IMR-90 (cell line): ENCODE measurements around the gene MYL4. TPM values are rescaled to one million over a fixed set of nuclear protein-coding genes. Genes with fewer than 3 reads are reported as not detected.
"Not testable (repeated sequence)": the region's sequence is repeated elsewhere in the genome, so short reads cannot be mapped to it uniquely, and the experiment has no call there.

Experiments
- ATAC-seq: fragments of 200-7000 bp; cut with Tn5 transposase; 2 replicates; pipeline ENCODE4 v1.9.1; 2020; ENCODE audit warnings: low read depth, mild to moderate bottlenecking, moderate library complexity
- BruUV-seq: library from RNA; stranded (reverse); fragments of 400-500 nt; replicated peaks from 2 replicates; lab custom pipeline; 2021; lab: Mats Ljungman, UMichigan
- CTCF ChIA-PET: fragments of 300-600 bp; formaldehyde crosslinking; extraction: SDS; loops from one replicate; lab custom pipeline; 2021; ENCODE audit warnings: antibody characterized with exemption; lab: Yijun Ruan, JAX
- POLR2A ChIA-PET: fragments of 300-600 bp; sonication (Branson Sonifier 250); formaldehyde crosslinking; loops from one replicate; lab custom pipeline; 2022; ENCODE audit warnings: antibody characterized with exemption; ENCODE audit not compliant: unreplicated experiment; lab: Charles Lee
- DNase-seq: peaks from one replicate; pipeline ENCODE4 v3.0.0; 2013
- H2AFZ ChIP-seq: replicated peaks from 2 replicates; pipeline ENCODE3; 2013; ENCODE audit warnings: low read length, mild to moderate bottlenecking; ENCODE audit not compliant: poor library complexity
- H2AK5ac ChIP-seq: 2 replicates; pipeline ENCODE4 v1.6.1; 2013; ENCODE audit warnings: low read depth, low read length, inconsistent platforms
- H2AK9ac ChIP-seq: replicated peaks from 2 replicates; pipeline ENCODE3; 2013; ENCODE audit warnings: mild to moderate bottlenecking, low read depth, low read length, moderate library complexity; ENCODE audit not compliant: poor library complexity
- H2BK120ac ChIP-seq: 2 replicates; pipeline ENCODE4 v1.6.1; 2013; ENCODE audit warnings: low read depth, low read length, inconsistent platforms
- H2BK15ac ChIP-seq: 3 replicates; pipeline ENCODE4 v1.6.1; 2013; ENCODE audit warnings: low read depth, low read length, inconsistent platforms
- H2BK20ac ChIP-seq: 2 replicates; pipeline ENCODE4 v1.6.1; 2013; ENCODE audit warnings: low read depth, mild to moderate bottlenecking, inconsistent platforms, low read length, moderate library complexity
- H2BK5ac ChIP-seq: 2 replicates; pipeline ENCODE4 v1.6.1; 2013; ENCODE audit warnings: mild to moderate bottlenecking, low read depth, low read length, inconsistent platforms; ENCODE audit not compliant: poor library complexity, severe bottlenecking
- H3K14ac ChIP-seq: replicated peaks from 2 replicates; pipeline ENCODE4 v1.6.1; 2013; ENCODE audit warnings: low read depth, low read length, inconsistent platforms
- H3K18ac ChIP-seq: 2 replicates; pipeline ENCODE4 v1.6.1; 2013; ENCODE audit warnings: low read depth, low read length, control low read depth
- H3K23ac ChIP-seq: 2 replicates; pipeline ENCODE4 v1.6.1; 2013; ENCODE audit warnings: low read depth, low read length, inconsistent platforms
- H3K27ac ChIP-seq: 2 replicates; pipeline ENCODE4 v1.5.1; 2013; ENCODE audit warnings: mild to moderate bottlenecking, control low read depth, low read length; ENCODE audit not compliant: insufficient read depth
- H3K27me3 ChIP-seq: 2 replicates; pipeline ENCODE4 v1.6.1; 2013; ENCODE audit warnings: low read length; ENCODE audit not compliant: control insufficient read depth, insufficient read depth
- H3K36me3 ChIP-seq: 2 replicates; pipeline ENCODE4 v1.6.1; 2013; ENCODE audit warnings: low read length, mixed read lengths; ENCODE audit not compliant: control insufficient read depth, insufficient read depth
- H3K4ac ChIP-seq: 2 replicates; pipeline ENCODE4 v1.6.1; 2013; ENCODE audit warnings: low read depth, low read length, inconsistent platforms
- H3K4me1 ChIP-seq: 2 replicates; pipeline ENCODE4 v1.6.1; 2013; ENCODE audit warnings: low read length, mixed read lengths; ENCODE audit not compliant: control insufficient read depth, insufficient read depth
- H3K4me2 ChIP-seq: 2 replicates; pipeline ENCODE4 v1.6.1; 2013; ENCODE audit warnings: low read depth, mild to moderate bottlenecking, control low read depth, low read length, moderate library complexity
- H3K4me3 ChIP-seq: 2 replicates; pipeline ENCODE4 v1.5.1; 2013; ENCODE audit warnings: low read depth, mild to moderate bottlenecking, control low read depth, low read length, moderate library complexity; ENCODE audit not compliant: insufficient read depth
- H3K56ac ChIP-seq: 2 replicates; pipeline ENCODE4 v1.6.1; 2013; ENCODE audit warnings: low read length, inconsistent platforms; ENCODE audit not compliant: insufficient read depth; ENCODE audit errors: extremely low read depth
- H3K79me1 ChIP-seq, 2 experiments: 2 replicates each; pipeline ENCODE4 v1.6.1; 2013; ENCODE audit warnings: low read length in 2 of 2, inconsistent platforms in 1 of 2, low read depth in 1 of 2
- H3K9ac ChIP-seq: 2 replicates; pipeline ENCODE4 v1.6.1; 2013; ENCODE audit warnings: low read depth, low read length, control low read depth
- H3K9me1 ChIP-seq: 2 replicates; pipeline ENCODE4 v1.6.1; 2013; ENCODE audit warnings: low read length, inconsistent platforms; ENCODE audit not compliant: insufficient read depth
- H3K9me3 ChIP-seq: 2 replicates; pipeline ENCODE4 v1.6.1; 2013; ENCODE audit warnings: low read length; ENCODE audit not compliant: control insufficient read depth, insufficient read depth
- H4K20me1 ChIP-seq: 2 replicates; pipeline ENCODE4 v1.6.1; 2013; ENCODE audit warnings: low read length, inconsistent platforms; ENCODE audit not compliant: insufficient read depth
- H4K5ac ChIP-seq: 2 replicates; pipeline ENCODE4 v1.6.1; 2013; ENCODE audit warnings: mild to moderate bottlenecking, low read depth, low read length, control low read depth
- H4K8ac ChIP-seq, 2 experiments: 2 replicates each; pipeline ENCODE4 v1.6.1; 2013; ENCODE audit warnings: low read depth in 2 of 2, low read length in 2 of 2, control low read depth in 1 of 2, inconsistent platforms in 1 of 2
- H4K91ac ChIP-seq: 2 replicates; pipeline ENCODE4 v1.6.1; 2013; ENCODE audit warnings: low read depth, low read length, inconsistent platforms; ENCODE audit not compliant: insufficient read depth
- WGBS, 2 experiments: methylation state at CpG; one replicate each; pipeline versions ENCODE4 v1.1.5 to v1.1.7; 2013; ENCODE audit warnings: missing lambda C conversion rate in 2 of 2; ENCODE audit not compliant: insufficient read length in 1 of 2; ENCODE audit errors: extremely low coverage in 2 of 2; 5-methylcytosine and 5-hydroxymethylcytosine counted together
- dilution Hi-C: fragments of 300-500 bp; cut with HindIII; formaldehyde crosslinking; loops from one replicate; pipeline ENCODE4 v1.14.3; 2018; ENCODE audit warnings: low sequenced_read_pairs; ENCODE audit not compliant: unreplicated experiment
- in situ Hi-C: fragments of 300-500 bp; cut with MboI; formaldehyde crosslinking; loops from 3 replicates; pipeline ENCODE4 v1.14.3; 2019; ENCODE audit warnings: low sequenced_read_pairs, inconsistent platforms, mixed read lengths
- intact Hi-C: fragments of 100-400 bp; cut with micrococcal nuclease; formaldehyde crosslinking; loops from 2 replicates; pipeline ENCODE4 v1.10.0; 2022
- polyA plus RNA-seq, 3 experiments: library from polyadenylated mRNA; depleted of rRNA; stranded (reverse); fragments of >200 nt; gene quantifications; 2 replicates each; pipeline ENCODE4 v1.2.3, GENCODE V29; 2012; ENCODE audit warnings: low replicate concordance in 1 of 3
- total RNA-seq: library from RNA; depleted of rRNA; stranded (reverse); fragments of >200 nt; gene quantifications from 2 replicates; pipeline ENCODE4 v1.2.3, GENCODE V29; 2012

MYL4 gene
- total and polyA plus RNA-seq, 2 of the 4 experiments (the other 2 are of a cell fraction), result not detected

DNA sequence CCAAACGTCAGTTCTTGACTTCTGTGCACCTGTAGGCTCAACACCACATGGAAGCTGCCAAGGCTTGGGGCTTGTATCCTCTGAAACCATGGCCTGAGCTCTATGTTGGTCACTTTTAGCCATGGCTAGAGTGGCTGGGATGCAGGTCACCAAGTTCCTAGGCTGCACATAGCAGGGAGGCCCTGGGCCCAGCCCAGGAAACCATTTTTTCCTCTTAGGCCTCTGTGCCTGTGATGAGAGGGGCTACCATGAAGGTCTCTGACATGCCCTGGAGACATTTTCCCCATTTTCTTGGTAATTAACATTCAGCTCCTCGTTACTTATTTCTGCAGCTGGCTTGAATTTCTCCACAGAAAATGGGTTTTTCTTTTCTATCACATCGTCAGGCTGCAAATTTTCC, 59.8 kb downstream of the MYL4 start:
- H3K56ac ChIP-seq, H3K23ac ChIP-seq, H2AK5ac ChIP-seq, H4K5ac ChIP-seq, H3K36me3 ChIP-seq, H3K4ac ChIP-seq, ATAC-seq, POLR2A ChIA-PET, H2AK9ac ChIP-seq, H3K9ac ChIP-seq, BruUV-seq, H3K27me3 ChIP-seq, dilution Hi-C loops, DNase-seq, H2BK120ac ChIP-seq, H3K9me3 ChIP-seq, CTCF ChIA-PET, intact Hi-C loops, H2AFZ ChIP-seq, H3K4me3 ChIP-seq, H3K27ac ChIP-seq, in situ Hi-C loops, H4K8ac ChIP-seq, H2BK5ac ChIP-seq, H3K4me2 ChIP-seq, H3K18ac ChIP-seq, H3K14ac ChIP-seq, H2BK20ac ChIP-seq, H4K91ac ChIP-seq, H2BK15ac ChIP-seq, H4K20me1 ChIP-seq: not testable (repeated sequence)
- peaks cover 20 to 50% of the 10 kb centered on the region in 2 experiments for H3K79me1 ChIP-seq
- 96% methylated on average over 3 of the region's 3 CpGs; no CpG with 5 or more reads in 1 of the 2 experiments for WGBS, 2 experiments
- H3K9me1 ChIP-seq, result peaks cover 27% of the 10 kb centered on the region
- peaks cover 12% of the 10 kb centered on the region for H3K4me1 ChIP-seq

DNA sequence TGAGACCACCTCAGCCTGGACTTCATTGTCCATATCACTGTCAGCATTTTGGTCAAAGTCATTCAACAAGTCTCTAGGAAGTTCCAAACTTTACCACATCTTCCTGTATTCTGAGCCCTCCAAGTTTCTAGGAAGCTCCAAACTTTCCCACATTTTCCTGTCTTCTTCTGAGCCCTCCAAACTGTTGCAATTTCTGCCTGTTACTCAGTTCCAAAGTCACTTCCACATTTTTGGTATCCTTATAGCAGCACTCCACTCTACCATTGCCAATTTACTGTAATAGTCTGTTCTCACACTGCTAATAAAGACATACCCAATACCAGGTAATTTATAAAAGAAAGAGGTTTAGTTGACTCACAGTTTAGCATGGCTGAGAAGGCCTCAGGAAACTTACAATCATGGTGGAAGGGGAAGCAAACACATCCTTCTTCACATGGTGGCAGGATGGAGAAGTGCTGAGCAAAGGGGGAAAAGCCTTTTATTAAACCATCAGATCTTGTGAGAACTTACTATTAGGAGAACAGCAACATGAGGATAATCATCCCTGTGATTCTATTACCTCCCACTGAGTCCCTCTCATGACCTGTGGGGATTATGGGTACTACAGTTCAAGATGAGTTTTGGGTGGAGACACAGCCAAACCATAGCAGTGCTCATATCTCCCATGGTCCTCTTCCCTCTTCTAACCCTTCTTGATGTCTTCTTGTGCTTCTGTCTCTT, 60.6 kb downstream of the MYL4 start:
- H3K14ac ChIP-seq, result peak overlapping the region; percentile 38
- POLR2A ChIA-PET, H3K36me3 ChIP-seq, H3K27me3 ChIP-seq, H3K18ac ChIP-seq, H4K8ac ChIP-seq, H3K9ac ChIP-seq, H2AK9ac ChIP-seq, H3K4me3 ChIP-seq, intact Hi-C loops, ATAC-seq, H2AK5ac ChIP-seq, DNase-seq, H2BK120ac ChIP-seq, BruUV-seq, H2AFZ ChIP-seq, H3K9me3 ChIP-seq, H2BK20ac ChIP-seq, in situ Hi-C loops, H4K5ac ChIP-seq, H2BK15ac ChIP-seq, H3K56ac ChIP-seq, CTCF ChIA-PET, H4K20me1 ChIP-seq, H2BK5ac ChIP-seq, H3K4me2 ChIP-seq, H3K27ac ChIP-seq, dilution Hi-C loops: not testable (repeated sequence)
- H3K23ac ChIP-seq, result peak overlapping the region; percentile 46; the same call in 1 of the 2 replicates
- H3K4me1 ChIP-seq, result peaks cover 19% of the 10 kb centered on the region
- peak overlapping the region; percentile 27; the same call in 1 of the 2 replicates for H3K4ac ChIP-seq
- H3K9me1 ChIP-seq, result peaks cover 32% of the 10 kb centered on the region
- H4K91ac ChIP-seq, result 0 out of 2 replicates have a peak overlapping the region, but pooled peaks have one; percentile 7
- peaks cover 14 to 49% of the 10 kb centered on the region in 2 experiments for H3K79me1 ChIP-seq
